Ishikawa (cell line): ENCODE data around the gene FMNL2.

ENCODE experiments used
- CEBPB ChIP-seq: IDR thresholded peaks from 2 replicates; pipeline ENCODE4 v1.6.1; 2012
- CREB1 ChIP-seq: IDR thresholded peaks from 2 replicates; pipeline ENCODE4 v1.6.1; 2012; ENCODE audit warnings: low read depth
- EGR1 ChIP-seq: IDR thresholded peaks from 2 replicates; pipeline ENCODE4 v1.6.1; 2012
- EP300 ChIP-seq: IDR thresholded peaks from 2 replicates; pipeline ENCODE4 v1.6.1; 2012; ENCODE audit warnings: borderline replicate concordance
- FOXM1 ChIP-seq: IDR thresholded peaks from 2 replicates; pipeline ENCODE4 v1.6.1; 2012; ENCODE audit warnings: low read depth, borderline replicate concordance
- MAX ChIP-seq: IDR thresholded peaks from 2 replicates; pipeline ENCODE4 v1.6.1; 2012
- NFIC ChIP-seq: IDR thresholded peaks from 2 replicates; pipeline ENCODE4 v1.6.1; 2012
- RAD21 ChIP-seq: IDR thresholded peaks from 2 replicates; pipeline ENCODE4 v1.6.1; 2012; ENCODE audit warnings: low read depth
- REST ChIP-seq: IDR thresholded peaks from 2 replicates; pipeline ENCODE4 v1.6.1; 2012; ENCODE audit warnings: low read depth, mild to moderate bottlenecking
- TAF1 ChIP-seq: IDR thresholded peaks from 2 replicates; pipeline ENCODE4 v1.6.1; 2012; ENCODE audit warnings: low read depth, mild to moderate bottlenecking
- TCF12 ChIP-seq: IDR thresholded peaks from 2 replicates; pipeline ENCODE4 v1.6.1; 2012; ENCODE audit warnings: low read depth
- TEAD4 ChIP-seq: IDR thresholded peaks from 2 replicates; pipeline ENCODE4 v1.6.1; 2012
- USF1 ChIP-seq: IDR thresholded peaks from 2 replicates; pipeline ENCODE4 v1.6.1; 2012
- YY1 ChIP-seq: IDR thresholded peaks from 2 replicates; pipeline ENCODE4 v1.6.1; 2012; ENCODE audit warnings: low read depth
- ZBTB7A ChIP-seq: IDR thresholded peaks from 2 replicates; pipeline ENCODE4 v1.6.1; 2012; ENCODE audit warnings: low read depth

Gene FMNL2

GRCh38 chr2:152489364-152489763 lies 154.4 kb downstream of the FMNL2 start:
- TF ChIP-seq REST (no peak), MAX (no peak), YY1 (no peak), RAD21 (no peak), USF1 (no peak), EGR1 (no peak), CEBPB (no peak), TAF1 (no peak), FOXM1 (no peak), NFIC (no peak), EP300 (no peak), TEAD4 (no peak)

GRCh38 chr2:152490686-152491455 lies 155.9 kb downstream of the FMNL2 start:
- TF ChIP-seq CREB1: no peak
- TF ChIP-seq CEBPB: no peak
- TF ChIP-seq USF1: no peak
- no peak for TF ChIP-seq EP300
- TF ChIP-seq EGR1: no peak
- TF ChIP-seq NFIC: no peak
- TF ChIP-seq TAF1: no peak
- TF ChIP-seq REST: no peak

GRCh38 chr2:152492131-152492530 lies 157.2 kb downstream of the FMNL2 start:
- TF ChIP-seq TCF12: no peak
- no peak for TF ChIP-seq RAD21
- TF ChIP-seq EP300: no peak

GRCh38 chr2:152492911-152493310 lies 157.9 kb downstream of the FMNL2 start:
- TF ChIP-seq NFIC: no peak
- TF ChIP-seq RAD21: no peak
- TF ChIP-seq YY1: no peak
- no peak for TF ChIP-seq CEBPB
- TF ChIP-seq REST: no peak
- TF ChIP-seq CREB1: no peak
- no peak for TF ChIP-seq USF1
- TF ChIP-seq TCF12: no peak
- no peak for TF ChIP-seq FOXM1
- TF ChIP-seq MAX: no peak
- TF ChIP-seq TEAD4: no peak
- TF ChIP-seq TAF1: no peak
- no peak for TF ChIP-seq EP300
- no peak for TF ChIP-seq ZBTB7A
- no peak for TF ChIP-seq EGR1
